Vagina (tissue), 2 donors: ENCODE results near the gene MIOX.

Experiments used
- CTCF ChIP-seq, 3 experiments: fragments of 450-650 bp in 2 of 3; fragments of 200-600 bp in 1 of 3; sonication (generic) in 1 of 3; IDR thresholded peaks; one replicate each; pipeline ENCODE4 v1.5.1; 2017 to 2019; ENCODE audit warnings: antibody characterized with exemption in 3 of 3, mild to moderate bottlenecking in 2 of 3, moderate library complexity in 2 of 3
- POLR2A ChIP-seq, 2 donors: fragments of 450-650 bp; IDR thresholded peaks; one replicate each; pipeline ENCODE4 v1.6.1; 2017; ENCODE audit warnings: antibody characterized with exemption in 2 of 2, mild to moderate bottlenecking in 2 of 2, moderate library complexity in 2 of 2

- no peak for TF ChIP-seq CTCF (IDR thresholded peaks at IDR 0.05)
- TF ChIP-seq POLR2A (IDR thresholded peaks at IDR 0.05) = no peak
Measured at GRCh38 chr22:50464451-50464850, 22.2 kb upstream of the MIOX start.
